ENCODE results near the gene PJVK. TPM values are rescaled to one million over a fixed set of nuclear protein-coding genes. Genes with fewer than 3 reads are reported as not detected.

Gene PJVK
- total and polyA plus RNA-seq, 2 of the 13 experiments (the other 11 are each of a cell fraction or from before 2014, with no cell fraction given) = 1.2 to 2.6 TPM

- TF ChIP-seq ZBTB38 (CRISPR knock-in tag; IDR thresholded peaks at IDR 0.05) = peak; percentile 44; the same call in 1 of the 2 replicates
- TF ChIP-seq ZNF782 (CRISPR knock-in tag; IDR thresholded peaks at IDR 0.05; ENCODE audit: borderline replicate concordance) = 0 out of 2 replicates have a peak, but pooled peaks have one; percentile 45
- TF ChIP-seq MXD1 (CRISPR knock-in tag; IDR thresholded peaks at IDR 0.05) = no peak
- peak; percentile 84; the same call in 1 of the 2 replicates for TF ChIP-seq ZNF256 (CRISPR knock-in tag; conservative IDR thresholded peaks at IDR 0.05)
- TF ChIP-seq RARA (CRISPR knock-in tag; IDR thresholded peaks at IDR 0.05) = no peak
- peak; percentile 7; the same call in 1 of the 2 replicates for TF ChIP-seq ZNF788 (CRISPR knock-in tag; IDR thresholded peaks at IDR 0.05; ENCODE audit: borderline replicate concordance)
- TF ChIP-seq ZNF891 (CRISPR knock-in tag; IDR thresholded peaks at IDR 0.05) = no peak
- TF ChIP-seq MYPOP (CRISPR knock-in tag; IDR thresholded peaks at IDR 0.05) = peak; percentile 83; the same call in 1 of the 2 replicates
- no peak for TF ChIP-seq ZNF839 (CRISPR knock-in tag; IDR thresholded peaks at IDR 0.05; ENCODE audit: borderline replicate concordance)
- TF ChIP-seq HMG20B (CRISPR knock-in tag; conservative IDR thresholded peaks at IDR 0.05) = 0 out of 2 replicates have a peak, but pooled peaks have one; percentile 14
- TF ChIP-seq ARHGAP35 (CRISPR knock-in tag; IDR thresholded peaks at IDR 0.05; ENCODE audit: borderline replicate concordance) = 0 out of 2 replicates have a peak, but pooled peaks have one; percentile 36
- peak; percentile 93 for TF ChIP-seq RBFOX2 (IDR thresholded peaks at IDR 0.05; ENCODE audit: low read depth, low read length)
- TF ChIP-seq ATF4 (CRISPR knock-in tag; IDR thresholded peaks at IDR 0.05) = peak in 1 of 2 experiments; percentile 26; a peak in 1 of 4 replicates
- TF ChIP-seq IRF2 (CRISPR knock-in tag; IDR thresholded peaks at IDR 0.05) = peak; percentile 79; the same call in 1 of the 2 replicates
- peak; percentile 70 for TF ChIP-seq E2F5 (CRISPR knock-in tag; conservative IDR thresholded peaks at IDR 0.05)
- TF ChIP-seq AFF4 (CRISPR knock-in tag; IDR thresholded peaks at IDR 0.05) = no peak
- peak; percentile 82 for TF ChIP-seq HBP1 (CRISPR knock-in tag; IDR thresholded peaks at IDR 0.05; ENCODE audit: low read depth)
Observed at GRCh38 chr2:178478439-178479274, 27.5 kb downstream of the PJVK start, which contains the start of gene FKBP7 (continued).
